Thyroid gland (tissue), 4 donors: ENCODE measurements around the gene ADAMTSL2. TPM values are rescaled to one million over a fixed set of nuclear protein-coding genes. Genes with fewer than 3 reads are reported as not detected.

Source experiments
- DNase-seq, 2 donors: peaks; one replicate each; pipeline ENCODE4 v3.0.0-alpha.2; 2019
- H3K27ac ChIP-seq, 3 donors: fragments of 200-600 bp; sonication (generic); 1 replicate in 2 of 3; 2 replicates in 1 of 3; pipeline ENCODE4 v1.5.1; 2016 to 2019; ENCODE audit warnings: mild to moderate bottlenecking in 1 of 3, moderate library complexity in 1 of 3
- H3K27me3 ChIP-seq: fragments of 200-600 bp; sonication (generic); one replicate; pipeline ENCODE4 v1.5.1; 2019
- H3K36me3 ChIP-seq, 2 donors: fragments of 200-600 bp; sonication (generic); one replicate each; pipeline ENCODE4 v1.5.1; 2016 to 2019
- H3K4me1 ChIP-seq, 2 donors: fragments of 200-600 bp; sonication (generic); one replicate each; pipeline ENCODE4 v1.5.1; 2017 to 2019
- H3K4me3 ChIP-seq, 3 donors: fragments of 200-600 bp; sonication (generic); replicated peaks in 1 of 3; 1 replicate in 2 of 3; 2 replicates in 1 of 3; pipeline ENCODE4 v1.5.1; 2016; ENCODE audit warnings: mild to moderate bottlenecking in 1 of 3
- H3K9me3 ChIP-seq: fragments of 200-600 bp; sonication (generic); one replicate; pipeline ENCODE4 v1.5.1; 2017
- CTCF ChIP-seq, 6 experiments: fragments of 200-600 bp in 3 of 6; fragments of 450-650 bp in 3 of 6; sonication (generic) in 3 of 6; IDR thresholded peaks; one replicate each; pipeline ENCODE4 v1.5.1; 2016 to 2019; ENCODE audit warnings: antibody characterized with exemption in 6 of 6, mild to moderate bottlenecking in 2 of 6, inconsistent platforms in 1 of 6, moderate library complexity in 1 of 6
- POLR2A ChIP-seq, 2 donors: fragments of 450-650 bp; IDR thresholded peaks; one replicate each; pipeline ENCODE4 v1.6.1; 2017; ENCODE audit warnings: antibody characterized with exemption in 2 of 2, mild to moderate bottlenecking in 2 of 2, moderate library complexity in 1 of 2
- WGBS, 2 donors: methylation state at CpG; one replicate each; pipeline ENCODE4 v1.1.5; 2017; 5-methylcytosine and 5-hydroxymethylcytosine counted together
- intact Hi-C: fragments of 100-400 bp; cut with DNase I; formaldehyde crosslinking; loops from one replicate; pipeline ENCODE4 v1.15.1; 2023
- total RNA-seq, 4 donors: library from RNA; depleted of rRNA; stranded (reverse); fragments of >200 nt; gene quantifications; one replicate each; pipeline ENCODE4 v1.2.3, GENCODE V29; 2016

The ADAMTSL2 gene
- total RNA-seq, 4 donors from 2014 or later = 2.4 to 9.3 (median 8.7) TPM

- Histone ChIP-seq H3K27ac (no peak overlapping the region), H3K4me1 (no peaks in the 10 kb centered on the region), H3K36me3 (no peaks in the 10 kb centered on the region), H3K9me3 (no peaks in the 10 kb centered on the region), H3K4me3 (no peak overlapping the region), H3K27me3 (no peaks in the 10 kb centered on the region)
- intact Hi-C loops = no loop called here
- TF ChIP-seq CTCF (IDR thresholded peaks at IDR 0.05) = no peak
- no peak for TF ChIP-seq POLR2A (IDR thresholded peaks at IDR 0.05)
- DNase-seq = no peak
- WGBS, 2 donors = 71 to 76% methylated on average over 10 of the region's 10 CpGs
Measured at GRCh38 chr9:133614056-133614455, 79.6 kb downstream of the ADAMTSL2 start.

- 54 to 60% methylated on average over 5 of the region's 5 CpGs for WGBS, 2 donors
- Histone ChIP-seq H3K27me3 (no peaks in the 10 kb centered on the region), H3K4me1 (no peaks in the 10 kb centered on the region), H3K4me3 (no peak overlapping the region), H3K27ac (no peak overlapping the region), H3K9me3 (no peaks in the 10 kb centered on the region), H3K36me3 (no peaks in the 10 kb centered on the region)
- no peak for TF ChIP-seq CTCF (IDR thresholded peaks at IDR 0.05)
- TF ChIP-seq POLR2A (IDR thresholded peaks at IDR 0.05) = no peak
- no peak for DNase-seq
- intact Hi-C loops = no loop called here
Measured at GRCh38 chr9:133614678-133615077, 80.2 kb downstream of the ADAMTSL2 start.

GRCh38 chr9:133615186-133615585 lies 80.7 kb downstream of the ADAMTSL2 start:
- intact Hi-C loops = no loop called here
- no peak for DNase-seq
- no peaks in the 10 kb centered on the region for H3K27me3 ChIP-seq
- H3K9me3 ChIP-seq = no peaks in the 10 kb centered on the region
- 23 to 30% methylated on average over 10 to 15 of the region's 16 CpGs for WGBS, 2 donors
- no peak overlapping the region for H3K27ac ChIP-seq
- no peaks in the 10 kb centered on the region for H3K36me3 ChIP-seq
- no peaks in the 10 kb centered on the region for H3K4me1 ChIP-seq
- TF ChIP-seq CTCF (IDR thresholded peaks at IDR 0.05) = no peak
- no peak for TF ChIP-seq POLR2A (IDR thresholded peaks at IDR 0.05)
- H3K4me3 ChIP-seq = no peak overlapping the region

GRCh38 chr9:133615606-133616188 lies 81.2 kb downstream of the ADAMTSL2 start:
- no peaks in the 10 kb centered on the region for H3K27me3 ChIP-seq
- DNase-seq = peak in 1 of 2 donors; percentile 20
- H3K4me1 ChIP-seq = no peaks in the 10 kb centered on the region
- H3K4me3 ChIP-seq = no peak overlapping the region
- H3K36me3 ChIP-seq = no peaks in the 10 kb centered on the region
- 49 to 53% methylated on average over 7 to 13 of the region's 13 CpGs for WGBS, 2 donors
- H3K9me3 ChIP-seq = no peaks in the 10 kb centered on the region
- no peak overlapping the region for H3K27ac ChIP-seq
- intact Hi-C loops = no loop called here
- no peak for TF ChIP-seq CTCF (IDR thresholded peaks at IDR 0.05)
- TF ChIP-seq POLR2A (IDR thresholded peaks at IDR 0.05) = no peak

- intact Hi-C loops = no loop called here
- 82 to 98% methylated on average over 11 to 13 of the region's 13 CpGs for WGBS, 2 donors
- DNase-seq = no peak
- no peaks in the 10 kb centered on the region for H3K27me3 ChIP-seq
- no peaks in the 10 kb centered on the region for H3K9me3 ChIP-seq
- no peaks in the 10 kb centered on the region for H3K36me3 ChIP-seq
- no peak for TF ChIP-seq CTCF (IDR thresholded peaks at IDR 0.05)
- no peak for TF ChIP-seq POLR2A (IDR thresholded peaks at IDR 0.05)
- H3K4me3 ChIP-seq = no peak overlapping the region
- no peak overlapping the region for H3K27ac ChIP-seq
- no peaks in the 10 kb centered on the region for H3K4me1 ChIP-seq
Measured at GRCh38 chr9:133616643-133617405, 82.3 kb downstream of the ADAMTSL2 start.
